Adrenal gland (tissue), 12 donors: Measurements from ENCODE around the gene HLA-DQA1. TPM values are rescaled to one million over a fixed set of nuclear protein-coding genes. Genes with fewer than 3 reads are reported as not detected.
A peak's percentile ranks its signal among the peaks of the same experiment; 100 is the strongest.

Source experiments
- DNase-seq, 7 donors: peaks; one replicate each; pipeline ENCODE4 v3.0.0-alpha.2; 2019 to 2020
- H3K27ac ChIP-seq, 5 donors: fragments of 200-600 bp; sonication (generic) in 4 of 5; 1 replicate in 3 of 5; 2 replicates in 2 of 5; pipeline versions ENCODE4 v1.5.1 to v1.8.0; 2016 to 2020; ENCODE audit warnings: mild to moderate bottlenecking in 1 of 5
- H3K27me3 ChIP-seq: fragments of 200-600 bp; 2 replicates; pipeline ENCODE4 v1.8.0; 2021
- H3K36me3 ChIP-seq, 2 donors: fragments of 200-600 bp; replicated peaks in 1 of 2; 1 replicate in 1 of 2; 2 replicates in 1 of 2; pipeline versions ENCODE4 v1.5.1 to v1.8.0; 2018 to 2022
- H3K4me1 ChIP-seq, 2 donors: fragments of 200-600 bp; replicated peaks in 1 of 2; 1 replicate in 1 of 2; 2 replicates in 1 of 2; pipeline versions ENCODE4 v1.5.1 to v1.8.0; 2018 to 2021
- H3K4me3 ChIP-seq, 4 donors: fragments of 200-600 bp; sonication (generic) in 3 of 4; one replicate each; pipeline ENCODE4 v1.5.1; 2016 to 2018
- H3K9me3 ChIP-seq, 3 donors: fragments of 200-600 bp; sonication (generic) in 1 of 3; replicated peaks in 1 of 3; 1 replicate in 2 of 3; 2 replicates in 1 of 3; pipeline versions ENCODE4 v1.5.1 to v1.8.0; 2016 to 2021
- CTCF ChIP-seq, 6 experiments: fragments of 450-650 bp in 4 of 6; fragments of 200-600 bp in 2 of 6; sonication (generic) in 1 of 6; IDR thresholded peaks; 1 replicate in 5 of 6; 2 replicates in 1 of 6; pipeline versions ENCODE4 v1.5.1 to v1.8.0; 2016 to 2021; ENCODE audit warnings: antibody characterized with exemption in 6 of 6, mild to moderate bottlenecking in 2 of 6, moderate library complexity in 1 of 6
- POLR2A ChIP-seq, 2 donors: fragments of 450-650 bp; IDR thresholded peaks; one replicate each; pipeline ENCODE4 v1.6.1; 2017; ENCODE audit warnings: antibody characterized with exemption in 2 of 2, mild to moderate bottlenecking in 2 of 2, moderate library complexity in 1 of 2
- WGBS, 4 donors: extraction: QIAGEN DNeasy Blood & Tissue Kit in 2 of 4; methylation state at CpG; one replicate each; pipeline versions ENCODE4 v1.1.5 to v1.1.7; 2013 to 2017; 5-methylcytosine and 5-hydroxymethylcytosine counted together
- intact Hi-C, 2 donors: fragments of 100-400 bp; cut with DNase I; formaldehyde crosslinking; loops; one replicate each; pipeline versions ENCODE4 v1.14.1 to v1.15.0; 2022 to 2023
- polyA plus RNA-seq, 3 donors: library from polyadenylated mRNA; stranded (reverse); fragments of 200-250 nt in 2 of 3; fragments of 350-450 nt in 1 of 3; fragmentation: Illumina TruSeq in 1 of 3; extraction: RNeasy Lipid Tissue Mini Kit (QIAGEN cat#74804) in 1 of 3; gene quantifications; one replicate each; pipeline ENCODE4 v1.2.3, GENCODE V29; 2013 to 2014
- total RNA-seq, 9 donors: library from RNA; depleted of rRNA in 4 of 9; stranded (reverse); fragments of >200 nt in 4 of 9; fragments of 120-200 nt in 1 of 9; fragmentation: NEBNext Ultra II Directional in 1 of 9; extraction: Animal tissue kit (Norgen Biotek cat#: 25700) in 1 of 9; gene quantifications; one replicate each; pipeline versions ENCODE4 v1.1.0 to v1.2.4, GENCODE V29; 2013 to 2023
- donor health status: healthy with polysubstance abuse.
- donor health status: Bipolar disorder and iron deficiency.
- donor health status: DM: yes; HTN: yes; CAD: no.
- donor health status: DM: no; HTN: no; CAD: no.
- donor health status: DM: no; HTN: no; CAD: no.
- donor health status: DM: yes; HTN: yes; CAD: no.

Gene HLA-DQA1
- total and polyA plus RNA-seq, 12 donors, result 0.22 to 135 (median 16.0) TPM

GRCh38 chr6:32607263-32607987 is 29.8 kb upstream of the HLA-DQA1 start:
- DNase-seq, result peak in 1 of 7 donors; percentile 7
- Histone ChIP-seq H3K9me3 (no peaks in the 10 kb centered on the region), H3K27me3 (no peaks in the 10 kb centered on the region), H3K36me3 (no peaks in the 10 kb centered on the region), H3K4me3 (no peak overlapping the region), H3K4me1 (no peaks in the 10 kb centered on the region), H3K27ac (no peak overlapping the region)
- no peak for TF ChIP-seq CTCF (IDR thresholded peaks at IDR 0.05)
- no peak for TF ChIP-seq POLR2A (IDR thresholded peaks at IDR 0.05)
- WGBS, 4 donors, result 50 to 82% (median 65%) methylated on average over 3 to 4 of the region's 4 CpGs
- intact Hi-C loops, result no loop called here

DNA sequence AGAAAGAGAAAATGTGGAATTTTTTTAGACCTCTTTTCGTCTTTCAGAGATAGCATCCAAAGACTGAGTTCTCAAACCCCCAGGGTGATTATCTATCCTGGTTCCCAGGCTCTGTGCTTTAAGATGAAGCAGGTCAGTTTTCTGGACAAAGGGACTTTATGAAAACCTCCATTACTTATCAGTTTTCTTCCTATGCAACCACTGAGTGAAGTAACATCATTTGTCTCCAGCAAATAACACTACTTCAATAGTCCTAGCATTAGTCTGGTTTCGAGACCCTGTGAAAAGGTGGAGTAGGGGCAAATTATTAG is 29.3 kb upstream of the HLA-DQA1 start:
- no peak for DNase-seq
- Histone ChIP-seq H3K4me3 (no peak overlapping the region), H3K4me1 (no peaks in the 10 kb centered on the region), H3K27ac (no peak overlapping the region), H3K9me3 (no peaks in the 10 kb centered on the region), H3K36me3 (no peaks in the 10 kb centered on the region), H3K27me3 (no peaks in the 10 kb centered on the region)
- WGBS, 4 donors, result 41 to 46% (median 45%) methylated on average over 2 of the region's 2 CpGs
- TF ChIP-seq POLR2A (IDR thresholded peaks at IDR 0.05), result no peak
- TF ChIP-seq CTCF (IDR thresholded peaks at IDR 0.05), result no peak
- intact Hi-C loops, result no loop called here

DNA sequence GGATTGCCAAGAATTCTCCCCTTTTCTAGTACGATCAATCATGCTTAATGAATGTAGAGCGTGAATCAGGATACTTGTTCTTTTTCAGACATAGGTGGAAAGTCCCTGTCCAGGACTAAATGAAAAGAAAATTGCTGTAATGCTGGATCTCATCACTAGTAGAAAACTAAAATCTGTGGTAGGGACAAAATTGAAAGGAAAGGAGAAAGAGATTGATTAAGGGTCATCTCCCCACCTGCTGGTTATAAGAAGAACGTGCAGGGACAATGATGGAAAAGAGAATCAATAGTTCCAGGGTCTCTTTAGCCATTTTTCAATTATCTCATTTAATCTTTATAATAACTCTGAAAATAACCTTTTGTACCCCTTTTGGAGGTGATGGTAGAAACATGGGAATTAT is 28.8 kb upstream of the HLA-DQA1 start:
- WGBS, 4 donors, result 26 to 33% (median 31%) methylated on average over 3 of the region's 3 CpGs
- intact Hi-C loops, result no loop called here
- H3K9me3 ChIP-seq, result no peaks in the 10 kb centered on the region

DNA sequence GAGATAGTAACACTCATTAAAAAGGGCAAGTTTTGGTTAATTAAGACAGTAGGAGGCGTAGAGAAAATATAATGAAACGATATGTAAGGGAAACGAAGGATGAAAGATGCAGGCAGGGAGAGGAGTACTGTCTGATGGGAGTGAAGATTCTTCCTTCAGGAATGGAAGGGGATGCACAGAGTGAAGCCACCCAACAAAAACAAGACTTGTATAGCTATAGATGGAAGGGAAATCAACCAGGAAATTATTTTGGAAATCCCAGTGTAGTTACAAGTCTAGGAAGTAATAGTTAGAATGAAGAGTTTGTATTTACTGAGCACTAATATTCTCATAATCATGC is 27.8 kb upstream of the HLA-DQA1 start:
- no peaks in the 10 kb centered on the region for H3K9me3 ChIP-seq
- 38 to 72% (median 53%) methylated on average over 2 to 3 of the region's 3 CpGs for WGBS, 4 donors
- no peaks in the 10 kb centered on the region for H3K4me1 ChIP-seq
- peak overlapping the region in 3 of 5 donors; percentile 45 to 83 (median 56) for H3K27ac ChIP-seq
- no peak for DNase-seq
- no peak for TF ChIP-seq CTCF (IDR thresholded peaks at IDR 0.05)
- TF ChIP-seq POLR2A (IDR thresholded peaks at IDR 0.05), result no peak
- H3K4me3 ChIP-seq, result no peak overlapping the region
- intact Hi-C loops, result no loop called here
- no peaks in the 10 kb centered on the region for H3K36me3 ChIP-seq
- no peaks in the 10 kb centered on the region for H3K27me3 ChIP-seq

More for the DNA sequence above, 28.8 kb upstream of the HLA-DQA1 start:
- Histone ChIP-seq H3K36me3 (no peaks in the 10 kb centered on the region), H3K4me3 (no peak overlapping the region), H3K27me3 (no peaks in the 10 kb centered on the region), H3K4me1 (no peaks in the 10 kb centered on the region), H3K27ac (no peak overlapping the region)
- TF ChIP-seq POLR2A (IDR thresholded peaks at IDR 0.05) (no peak), CTCF (IDR thresholded peaks at IDR 0.05) (no peak)
- DNase-seq, result no peak
